ENCODE measurements around the gene PRCD.

Gene PRCD

DNA sequence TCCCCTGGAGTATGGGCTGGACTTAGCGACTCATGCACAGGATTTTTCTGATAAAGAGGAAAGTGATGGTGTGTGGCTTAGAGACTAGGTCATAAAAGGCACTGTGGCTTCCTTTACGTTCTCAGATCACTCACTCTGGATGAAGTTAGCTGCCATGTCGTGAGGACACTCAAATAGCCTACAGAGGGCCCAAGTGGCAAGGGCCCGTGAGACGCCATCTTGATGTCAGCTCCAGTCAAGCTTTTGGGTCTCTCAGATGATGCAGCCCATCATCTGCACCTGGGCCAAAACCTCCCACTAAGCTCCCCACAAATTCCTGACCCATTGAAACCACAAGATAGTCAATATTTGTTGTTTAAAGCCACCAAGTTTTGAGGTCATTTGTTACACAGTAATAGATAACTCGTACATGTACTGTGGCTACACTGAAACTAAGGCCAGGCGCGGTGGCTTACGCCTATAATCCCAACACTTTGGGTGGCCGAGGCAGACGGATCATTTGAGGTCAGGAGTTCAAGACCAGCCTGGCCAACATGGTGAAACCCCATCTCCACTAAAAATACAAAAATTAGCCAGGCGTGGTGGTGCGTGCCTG lies 31.1 kb downstream of the PRCD start:
- ATAC-seq: no peak
- DNase-seq: no peak

GRCh38 chr17:76572201-76572910 lies 32.5 kb downstream of the PRCD start:
- ATAC-seq: no peak
- DNase-seq: no peak

GRCh38 chr17:76573096-76573495 lies 33.3 kb downstream of the PRCD start:
- no peak for ATAC-seq

DNA sequence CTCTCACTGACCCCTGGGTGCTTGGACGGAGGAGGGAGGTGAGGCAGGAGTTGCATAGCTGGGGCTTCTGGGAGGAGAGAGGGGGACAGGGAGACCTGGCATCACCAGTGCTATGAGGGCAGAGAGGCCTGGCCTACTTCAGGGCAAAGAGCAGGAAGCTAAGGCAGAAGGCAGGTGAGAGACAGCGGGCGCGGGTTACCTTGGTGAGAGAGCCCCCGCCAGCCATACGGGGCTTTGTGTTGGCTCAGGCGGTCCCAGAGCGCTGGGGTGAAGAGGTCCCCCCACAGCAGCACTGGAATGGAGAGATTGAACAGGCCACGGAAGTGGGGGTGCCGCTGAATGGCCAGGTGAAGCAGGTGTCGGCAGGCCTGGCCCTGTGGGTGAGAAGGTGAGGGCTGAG lies 34.3 kb downstream of the PRCD start:
- DNase-seq (no peak), ATAC-seq (no peak)

More at GRCh38 chr17:76573096-76573495, 33.3 kb downstream of the PRCD start:
- no peak for DNase-seq

DNA sequence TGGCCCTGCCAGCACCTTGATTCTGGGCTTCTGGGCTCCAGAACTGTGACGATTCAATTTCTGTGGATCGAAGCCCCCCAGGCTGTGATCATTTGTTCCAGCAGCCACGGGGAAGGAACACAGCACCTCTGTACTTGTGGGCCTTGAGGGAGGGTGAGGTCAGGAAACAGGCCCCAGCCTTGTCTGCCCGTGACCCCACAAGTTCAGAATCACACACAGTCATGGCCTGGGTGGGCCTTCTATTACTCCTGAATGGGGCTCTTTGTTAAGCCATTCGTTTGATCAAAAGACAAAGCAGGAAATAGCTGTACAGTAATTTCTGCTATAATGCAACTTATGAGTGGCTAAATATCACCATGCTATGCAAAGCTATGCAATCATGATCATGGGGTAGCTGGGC lies 35.7 kb downstream of the PRCD start:
- ATAC-seq (no peak), DNase-seq (no peak)

DNA sequence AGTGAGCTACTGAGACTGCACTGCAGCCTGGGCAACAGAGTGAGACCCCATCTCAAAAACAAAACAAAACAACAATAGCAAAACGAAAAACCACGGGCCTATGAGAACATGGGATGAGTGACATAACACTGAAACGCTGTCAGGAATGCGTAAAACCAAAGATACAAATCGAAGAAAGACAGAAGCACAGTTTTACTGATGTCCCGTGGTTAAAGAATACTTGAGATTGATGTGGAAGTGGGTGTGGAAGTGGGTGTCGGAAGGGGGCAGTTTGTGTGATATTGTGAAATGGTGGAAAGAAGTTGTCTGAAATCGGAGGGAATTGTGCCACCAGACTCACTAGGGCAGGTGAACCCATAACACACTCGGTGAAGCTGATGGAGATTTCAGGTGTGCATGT lies 36.3 kb downstream of the PRCD start:
- ATAC-seq (no peak), DNase-seq (no peak)

DNA sequence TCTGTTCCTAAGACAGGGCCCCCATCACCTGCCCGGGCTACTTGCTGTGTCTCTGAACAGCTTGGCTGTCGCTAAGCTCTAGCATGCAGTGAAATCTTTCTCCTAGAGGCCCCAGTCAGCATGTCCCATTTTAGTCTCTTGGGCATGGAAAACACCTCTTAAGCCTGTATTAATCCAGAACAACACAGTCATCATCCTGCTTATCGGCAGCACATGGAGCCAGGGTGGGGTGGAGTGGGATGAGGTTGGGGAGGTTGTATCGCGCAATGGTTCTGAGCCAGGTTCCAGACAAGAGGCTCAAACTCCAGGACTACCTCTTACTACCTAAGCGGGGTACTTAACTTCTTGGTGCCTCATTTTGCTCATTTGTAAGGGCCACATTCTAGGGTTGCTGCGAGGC lies 38.0 kb downstream of the PRCD start:
- ATAC-seq (no peak), DNase-seq (no peak)

- no peak for DNase-seq
- no peak for ATAC-seq
These were observed 38.5 kb downstream of the PRCD start for GRCh38 chr17:76578376-76578775.

DNA sequence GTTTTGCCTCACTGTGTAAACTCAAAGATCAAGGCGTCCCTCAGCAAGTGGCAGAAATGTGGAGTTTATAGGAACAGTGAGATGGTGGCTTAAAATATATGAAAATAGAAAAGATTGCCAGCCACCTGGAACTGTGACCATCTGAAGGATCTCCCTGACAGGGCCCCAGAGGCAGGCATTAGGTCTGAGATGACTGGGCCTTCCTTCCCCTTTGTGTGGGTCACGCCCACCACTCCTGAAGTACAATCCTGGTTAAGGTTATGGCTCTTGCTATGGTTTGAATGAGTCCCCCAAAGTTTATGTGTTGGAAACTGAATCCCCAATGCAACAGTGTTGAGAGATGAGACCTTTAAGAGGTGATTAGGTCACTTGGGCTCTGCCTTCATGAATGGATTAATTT lies 39.4 kb downstream of the PRCD start:
- peak; percentile 61 for ATAC-seq

DNA sequence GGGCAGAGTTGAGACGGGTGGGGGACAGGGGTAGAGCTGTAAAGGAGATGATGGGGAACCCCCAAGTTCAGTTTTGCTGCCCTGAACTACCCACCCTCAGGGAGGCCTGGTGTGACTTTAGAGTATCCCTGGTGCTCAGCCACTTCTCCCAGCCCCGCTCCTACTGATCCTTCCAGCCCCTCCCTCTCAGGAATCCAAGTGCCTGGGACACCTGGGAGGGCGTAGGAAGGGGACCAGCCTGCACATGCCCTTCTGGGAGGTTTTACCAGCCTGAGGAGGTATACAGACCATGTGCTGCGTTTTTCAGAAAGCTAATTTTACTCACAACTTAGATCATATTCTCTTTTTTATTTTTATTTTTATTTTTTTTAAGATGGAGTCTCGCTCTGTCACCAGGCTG lies 41.7 kb downstream of the PRCD start:
- ATAC-seq (no peak), DNase-seq (no peak)

More for the DNA sequence above, 39.4 kb downstream of the PRCD start:
- DNase-seq: no peak

GRCh38 chr17:76582660-76583059 lies 42.8 kb downstream of the PRCD start:
- DNase-seq: no peak
- no peak for ATAC-seq

DNA sequence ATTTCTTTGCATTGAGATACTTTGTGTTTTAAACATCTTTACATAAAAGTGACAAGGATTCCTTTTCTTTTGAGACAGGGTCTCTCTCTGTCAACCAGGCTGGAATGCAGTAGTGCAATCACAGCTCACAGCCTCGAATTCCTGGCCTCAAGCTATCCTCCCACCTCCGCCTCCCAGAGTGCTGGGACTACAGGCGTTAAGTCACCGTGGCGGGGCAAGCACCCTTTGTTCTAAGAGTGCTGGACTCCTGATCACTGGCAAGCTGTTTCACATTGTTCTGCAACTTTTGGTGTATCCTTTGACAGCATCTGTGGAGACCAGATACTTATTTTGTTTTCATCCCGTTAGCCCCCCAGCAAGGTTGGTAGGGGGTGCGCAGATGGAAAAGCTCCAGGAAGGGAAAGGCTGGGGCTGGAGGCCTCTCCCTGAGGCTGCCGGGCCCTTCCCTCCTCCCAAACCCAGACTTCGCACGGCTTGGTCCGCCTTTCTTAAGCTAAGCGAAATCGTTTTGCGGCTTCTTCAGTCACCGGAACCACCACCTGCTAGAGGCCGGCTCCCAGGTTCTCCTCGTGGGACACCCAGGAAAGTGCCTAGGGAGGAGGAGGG lies 44.7 kb downstream of the PRCD start:
- DNase-seq (no peak), ATAC-seq (no peak)

GRCh38 chr17:76585033-76585648 lies 45.3 kb downstream of the PRCD start:
- ATAC-seq: no peak
- no peak for DNase-seq

DNA sequence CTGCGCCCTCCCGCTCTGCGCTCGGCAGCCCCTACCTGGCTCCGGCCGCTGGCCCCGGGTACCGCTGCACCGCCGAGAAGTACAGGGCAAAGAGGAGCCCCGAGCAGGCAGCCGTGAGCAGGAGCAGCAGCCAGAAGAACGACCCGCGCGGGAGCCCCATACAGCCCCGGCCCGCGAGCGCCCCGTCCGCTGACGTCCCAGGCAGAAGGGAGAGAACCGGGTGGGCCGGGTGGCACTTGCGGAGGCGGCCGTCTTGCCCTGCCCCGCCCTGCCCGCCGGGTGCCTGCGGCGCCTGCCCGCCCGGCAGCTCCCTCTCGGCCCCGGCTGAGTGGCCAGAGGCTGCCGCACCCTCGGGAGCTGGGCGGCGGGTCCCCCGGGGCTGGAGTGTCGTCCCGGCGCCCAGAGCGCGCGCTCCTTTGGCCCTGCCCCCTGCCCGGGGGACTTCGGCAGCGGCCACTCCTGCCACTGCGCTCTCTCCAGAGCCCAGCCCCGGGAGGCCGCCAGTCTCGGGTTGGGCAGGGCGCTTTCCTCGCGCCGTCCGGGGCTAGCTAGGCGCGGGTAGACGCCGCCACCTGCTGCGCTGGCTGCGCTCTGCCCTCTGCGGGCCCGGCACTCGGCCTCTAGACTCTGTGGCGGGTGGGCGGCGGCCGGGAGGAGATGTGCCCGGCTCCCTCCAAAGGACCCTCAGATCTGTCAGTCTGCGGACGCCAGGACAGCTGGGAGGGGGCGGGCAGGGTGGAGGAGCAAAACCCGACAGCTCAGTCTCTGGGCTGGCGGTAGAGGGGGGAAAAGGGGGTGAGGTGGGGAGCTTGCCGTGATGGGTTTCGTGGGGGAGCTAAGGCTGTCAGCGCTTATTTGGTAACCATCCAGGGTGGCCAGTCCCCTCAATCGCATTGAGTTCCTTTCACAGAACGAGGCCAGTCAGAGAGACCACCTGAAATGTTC lies 46.1 kb downstream of the PRCD start, which contains the start of gene ST6GALNAC2:
Gene ST6GALNAC2 (minus strand): TSS at position 212 of the 945 bp plus-strand sequence. CDS start 52 bp downstream, at position 160.
- DNase-seq (peak; percentile 53), ATAC-seq (peak; percentile 63)

DNA sequence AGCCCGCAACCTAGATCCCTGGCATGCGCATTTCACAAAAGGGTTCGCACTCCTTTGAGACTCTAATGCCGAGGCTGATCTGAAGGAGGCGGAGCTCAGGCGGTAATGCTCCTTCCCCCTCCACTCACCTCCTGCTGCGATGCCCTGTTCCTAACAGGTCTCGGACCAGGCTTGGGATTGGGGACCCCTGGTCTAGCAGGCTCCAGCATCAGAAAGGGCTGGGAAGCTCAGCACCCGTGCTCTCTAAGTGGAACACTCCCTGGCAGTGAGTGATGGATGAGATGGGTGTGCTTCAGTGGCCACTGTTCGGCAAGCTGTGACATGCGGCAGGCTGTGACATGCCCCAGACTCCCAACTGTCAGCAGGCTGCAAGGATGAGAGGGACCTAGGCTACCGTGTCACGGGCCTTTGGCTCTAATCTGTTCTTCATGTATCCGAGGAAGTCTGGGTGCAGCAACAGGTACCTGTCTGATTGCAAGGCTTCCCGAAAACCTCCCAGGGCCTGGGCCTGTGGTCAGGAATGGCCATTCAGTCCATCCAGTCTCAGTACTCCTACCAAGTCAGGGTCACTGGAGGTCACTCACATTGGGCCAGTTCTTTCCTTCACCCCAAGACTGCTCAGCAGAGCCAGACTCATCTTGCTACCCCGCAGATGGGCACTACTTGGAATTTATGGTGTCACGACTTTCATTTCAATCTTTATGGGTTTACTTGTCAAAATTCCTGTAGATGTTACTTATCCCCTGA lies 47.1 kb downstream of the PRCD start:
- DNase-seq (no peak), ATAC-seq (no peak)

DNA sequence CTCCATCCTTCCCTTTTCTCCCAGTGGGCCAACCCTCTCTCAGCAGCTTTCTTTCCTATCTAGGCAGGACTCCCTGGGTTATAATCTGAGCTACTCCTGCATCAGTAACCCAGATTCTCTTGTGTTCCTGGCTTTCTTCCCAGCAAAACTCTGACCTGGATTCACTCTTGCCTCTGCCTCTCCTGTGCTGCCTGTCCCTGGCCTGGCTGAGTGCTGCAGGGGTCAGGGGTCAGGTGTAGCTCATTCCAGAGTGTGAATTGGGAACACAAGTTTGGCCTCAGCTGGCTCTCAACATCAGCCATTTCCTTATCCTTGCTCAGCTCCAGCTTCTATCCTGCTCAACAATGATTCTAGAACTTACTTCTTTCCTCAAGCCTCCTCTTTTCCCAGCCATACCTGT lies 48.3 kb downstream of the PRCD start:
- DNase-seq: no peak
- no peak for ATAC-seq

DNA sequence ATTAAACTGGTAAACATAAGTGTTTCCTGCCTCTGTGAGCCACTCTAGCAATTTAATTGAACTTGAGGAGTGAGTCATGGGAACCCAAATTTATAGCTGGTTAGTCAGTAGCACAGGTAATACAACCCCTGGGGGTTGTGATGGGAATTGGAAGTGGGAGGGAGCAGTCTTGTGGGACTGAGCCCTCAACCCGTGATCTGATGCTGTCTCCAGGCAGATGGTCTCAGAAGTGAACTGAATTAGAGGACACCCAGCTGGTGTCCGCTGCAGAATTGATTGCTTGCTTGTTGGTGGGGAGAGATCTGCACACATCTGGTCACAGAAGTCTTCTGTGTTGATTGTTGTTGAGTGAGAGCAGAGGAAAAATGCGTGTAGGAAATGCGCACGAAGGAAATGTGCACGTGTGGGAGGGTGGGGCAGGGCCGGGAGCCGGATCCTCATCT lies 53.6 kb downstream of the PRCD start:
- no peak for DNase-seq
- ATAC-seq: no peak

GRCh38 chr17:76593959-76594358 lies 54.1 kb downstream of the PRCD start:
- ATAC-seq (no peak), DNase-seq (no peak)

- DNase-seq (no peak), ATAC-seq (no peak)
These were observed 54.8 kb downstream of the PRCD start for GRCh38 chr17:76594690-76595089.
